Retinal pigment epithelial cell (primary cell): ENCODE data around the gene TOM1.

ENCODE experiments used
- DNase-seq: peaks from one replicate; pipeline ENCODE4 v3.0.0-alpha.2; 2010; ENCODE audit warnings: low read depth
- H3K4me3 ChIP-seq: 2 replicates; pipeline ENCODE4 v1.5.1; 2011; ENCODE audit warnings: mild to moderate bottlenecking, low read length, control low read depth, moderate library complexity
- CTCF ChIP-seq: conservative IDR thresholded peaks from 2 replicates; pipeline ENCODE4 v1.5.1; 2011; ENCODE audit warnings: low read depth, low read length, control low read depth, inconsistent platforms

TOM1 gene

DNA sequence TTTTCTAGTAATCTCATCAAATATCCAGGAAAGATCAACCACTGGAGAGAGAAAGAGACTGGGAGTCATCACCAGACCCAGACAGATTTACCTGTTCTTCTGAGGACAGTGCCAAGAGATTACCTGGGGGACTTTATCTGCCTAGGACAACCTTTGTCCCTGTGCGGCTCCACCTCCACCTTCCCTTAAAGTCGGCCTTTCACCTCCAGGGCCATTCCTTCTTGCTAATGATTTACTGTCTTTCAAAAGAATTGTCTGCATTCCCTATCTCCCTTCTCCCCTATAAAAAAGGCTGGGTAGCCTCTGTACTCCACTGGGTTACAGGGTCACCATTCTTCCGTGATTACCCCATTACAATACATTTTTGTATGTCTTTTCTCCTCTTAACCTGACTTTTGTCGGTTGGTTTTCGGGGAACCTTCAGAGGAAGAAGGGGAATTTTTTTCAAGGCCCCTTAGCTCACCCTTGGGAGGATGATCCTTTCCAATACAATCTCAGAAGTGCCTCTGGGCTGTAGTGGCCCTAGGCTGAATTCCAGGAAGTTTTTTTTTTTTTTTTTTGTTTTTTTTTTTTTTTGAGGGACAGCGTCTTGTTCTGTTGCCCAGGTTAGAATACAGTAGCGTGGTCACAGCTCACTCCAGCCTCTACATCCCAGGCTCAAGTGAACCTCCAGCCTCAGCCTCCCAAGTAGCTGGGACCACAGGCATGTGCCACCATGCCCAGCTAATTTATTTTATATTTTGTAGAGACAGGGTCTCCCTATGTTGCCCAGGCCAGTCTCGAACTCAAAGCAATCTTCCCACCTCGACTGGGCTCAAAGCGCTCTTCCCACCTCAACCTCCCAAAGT lies 79.7 kb downstream of the TOM1 start:
- no peak overlapping the region for H3K4me3 ChIP-seq
- no peak for TF ChIP-seq CTCF
- DNase-seq, result no peak

GRCh38 chr22:35380013-35380412 lies 80.3 kb downstream of the TOM1 start:
- no peak for TF ChIP-seq CTCF
- H3K4me3 ChIP-seq, result no peak overlapping the region
- DNase-seq, result no peak

DNA sequence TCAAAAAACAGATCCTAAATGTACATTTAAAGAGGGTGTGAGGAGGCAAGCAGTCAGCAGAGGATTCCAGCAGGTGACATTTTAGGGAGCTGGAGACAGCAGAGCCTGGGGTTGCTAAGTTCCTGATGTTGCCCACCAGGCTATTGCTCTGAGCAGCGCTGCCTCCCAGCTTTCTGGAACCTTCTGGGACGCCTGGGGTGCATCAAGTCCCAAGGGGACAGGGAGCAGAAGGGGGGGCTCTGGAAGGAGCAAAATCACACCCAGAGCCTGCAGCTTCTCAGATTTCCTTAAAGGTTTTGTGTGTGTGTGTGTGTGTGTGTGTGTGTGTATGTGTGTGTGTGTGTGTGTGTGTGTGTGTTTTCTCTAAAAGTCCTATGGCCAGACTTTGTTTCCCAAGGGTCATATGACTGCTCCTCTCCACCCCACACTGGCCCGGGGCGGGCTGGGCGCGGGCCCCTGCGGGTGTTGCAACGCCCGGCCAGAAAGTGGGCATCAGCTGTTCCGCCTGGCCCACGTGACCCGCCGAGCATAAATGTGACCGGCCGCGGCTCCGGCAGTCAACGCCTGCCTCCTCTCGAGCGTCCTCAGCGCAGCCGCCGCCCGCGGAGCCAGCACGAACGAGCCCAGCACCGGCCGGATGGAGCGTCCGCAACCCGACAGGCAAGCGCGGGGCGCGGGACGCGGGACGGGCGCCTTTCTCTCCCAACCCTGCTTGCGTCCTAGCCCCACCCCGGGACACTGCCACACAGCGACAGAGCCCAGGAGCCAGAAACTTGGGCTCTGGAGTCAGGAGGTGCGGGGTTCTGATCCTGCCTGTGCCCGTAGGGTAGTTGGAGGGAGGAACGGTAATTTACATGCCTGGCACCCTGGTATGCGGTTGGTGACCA lies 81.1 kb downstream of the TOM1 start, which contains the start of gene HMOX1:
HMOX1 (plus strand) TSS at position 560 of the 887 bp plus-strand sequence; CDS start at position 638, 78 bp downstream.
- no peak for TF ChIP-seq CTCF
- peak; percentile 48 for DNase-seq
- H3K4me3 ChIP-seq, result peak within 1 kb of the TSS; percentile 65

GRCh38 chr22:35381424-35382009 lies 81.8 kb downstream of the TOM1 start:
- TF ChIP-seq CTCF, result no peak
- DNase-seq, result no peak
- H3K4me3 ChIP-seq, result peak overlapping the region; percentile 65

DNA sequence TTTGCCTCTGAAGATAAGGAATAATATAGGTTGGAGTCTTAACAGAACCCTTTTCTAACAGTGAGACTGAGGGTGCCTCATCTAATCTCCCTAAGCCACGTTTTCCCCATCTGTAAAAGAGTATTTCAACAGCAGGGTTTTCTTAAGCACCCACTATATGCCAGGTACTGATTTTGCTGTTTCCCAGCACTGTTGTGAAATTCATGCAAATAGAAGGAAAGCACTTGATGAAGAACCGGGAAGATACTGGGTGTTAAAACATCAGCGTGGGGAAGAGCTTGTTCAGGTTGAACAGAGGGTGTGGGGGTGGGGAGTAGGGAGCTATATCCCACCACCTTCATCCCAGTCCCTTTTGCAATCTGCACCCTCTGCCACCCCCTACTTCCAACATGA lies 84.0 kb downstream of the TOM1 start:
- no peak for TF ChIP-seq CTCF
- DNase-seq, result no peak
- no peak overlapping the region for H3K4me3 ChIP-seq

DNA sequence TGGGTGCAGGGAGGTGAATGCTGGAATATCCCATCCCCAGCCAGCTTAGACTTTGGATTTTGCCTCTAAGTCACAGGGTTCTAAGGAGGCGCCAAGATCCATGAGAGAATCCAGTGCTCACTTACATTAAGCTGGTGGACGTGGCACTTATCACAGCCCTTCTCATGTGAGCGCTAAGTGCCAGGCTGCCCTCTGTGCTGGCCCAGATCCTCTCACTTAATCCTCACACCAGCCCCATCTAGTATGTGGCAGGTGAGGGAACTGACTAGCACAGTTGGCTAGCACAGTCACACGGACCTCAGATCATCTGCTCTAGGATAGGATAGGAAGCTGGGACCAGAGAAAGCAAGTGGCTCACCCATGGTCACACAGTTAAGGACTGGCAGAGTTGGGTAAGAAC lies 84.8 kb downstream of the TOM1 start:
- DNase-seq, result peak; percentile 55
- no peak for TF ChIP-seq CTCF
- H3K4me3 ChIP-seq, result no peak overlapping the region
